Skeletal muscle cell (primary cell): ENCODE measurements around the gene KSR2.
"Not testable (repeated sequence)": the region's sequence is repeated elsewhere in the genome, so short reads cannot be mapped to it uniquely, and the experiment has no call there.

Source experiments
- DNase-seq: peaks from one replicate; pipeline ENCODE4 v3.0.0-alpha.2; 2010; ENCODE audit warnings: low read depth
- H3K4me3 ChIP-seq: 2 replicates; pipeline ENCODE4 v1.5.1; 2011; ENCODE audit warnings: low read depth, mild to moderate bottlenecking, control low read depth, low read length, moderate library complexity

The KSR2 gene

GRCh38 chr12:117790948-117791347, 177.8 kb downstream of the KSR2 start:
- no peak for DNase-seq
- H3K4me3 ChIP-seq: no peak overlapping the region

GRCh38 chr12:117790198-117790597, 178.6 kb downstream of the KSR2 start:
- no peak for DNase-seq
- H3K4me3 ChIP-seq: no peak overlapping the region

GRCh38 chr12:117789195-117789912, 179.4 kb downstream of the KSR2 start:
- DNase-seq: no peak
- H3K4me3 ChIP-seq: no peak overlapping the region

- no peak for DNase-seq
Measured at GRCh38 chr12:117778656-117779055, 190.1 kb downstream of the KSR2 start.

GRCh38 chr12:117774941-117775775, 193.6 kb downstream of the KSR2 start:
- H3K4me3 ChIP-seq: no peak overlapping the region
- no peak for DNase-seq

More at GRCh38 chr12:117778656-117779055, 190.1 kb downstream of the KSR2 start:
- no peak overlapping the region for H3K4me3 ChIP-seq

- no peak for DNase-seq
- no peak overlapping the region for H3K4me3 ChIP-seq
Measured at GRCh38 chr12:117768860-117769259, 199.9 kb downstream of the KSR2 start.

GRCh38 chr12:117766008-117766407, 202.8 kb downstream of the KSR2 start:
- no peak overlapping the region for H3K4me3 ChIP-seq

GRCh38 chr12:117762143-117762542, 206.6 kb downstream of the KSR2 start:
- DNase-seq: no peak
- no peak overlapping the region for H3K4me3 ChIP-seq

More at GRCh38 chr12:117766008-117766407, 202.8 kb downstream of the KSR2 start:
- no peak for DNase-seq

GRCh38 chr12:117761528-117762100, 207.2 kb downstream of the KSR2 start:
- H3K4me3 ChIP-seq: no peak overlapping the region
- DNase-seq: no peak

GRCh38 chr12:117760990-117761389, 207.8 kb downstream of the KSR2 start:
- DNase-seq: no peak
- no peak overlapping the region for H3K4me3 ChIP-seq

- DNase-seq: no peak
- H3K4me3 ChIP-seq: no peak overlapping the region
Measured at GRCh38 chr12:117750657-117751056, 218.1 kb downstream of the KSR2 start.

GRCh38 chr12:117749431-117749830, 219.4 kb downstream of the KSR2 start:
- DNase-seq: no peak
- no peak overlapping the region for H3K4me3 ChIP-seq

- H3K4me3 ChIP-seq, DNase-seq: not testable (repeated sequence)
Measured at GRCh38 chr12:117746358-117746757, 222.4 kb downstream of the KSR2 start.

GRCh38 chr12:117744418-117744817, 224.4 kb downstream of the KSR2 start:
- no peak for DNase-seq
- no peak overlapping the region for H3K4me3 ChIP-seq

- DNase-seq: no peak
Measured at GRCh38 chr12:117743761-117744160, 225.0 kb downstream of the KSR2 start.

GRCh38 chr12:117742721-117743120, 226.1 kb downstream of the KSR2 start:
- no peak for DNase-seq

More at GRCh38 chr12:117743761-117744160, 225.0 kb downstream of the KSR2 start:
- no peak overlapping the region for H3K4me3 ChIP-seq

GRCh38 chr12:117738233-117738632, 230.6 kb downstream of the KSR2 start:
- H3K4me3 ChIP-seq: no peak overlapping the region
- DNase-seq: no peak

More at GRCh38 chr12:117742721-117743120, 226.1 kb downstream of the KSR2 start:
- no peak overlapping the region for H3K4me3 ChIP-seq

- no peak overlapping the region for H3K4me3 ChIP-seq
- no peak for DNase-seq
Measured at GRCh38 chr12:117733549-117733805, 235.3 kb downstream of the KSR2 start.

GRCh38 chr12:117732761-117733548, 235.8 kb downstream of the KSR2 start:
- DNase-seq: no peak
- H3K4me3 ChIP-seq: no peak overlapping the region

- not testable (repeated sequence) for H3K4me3 ChIP-seq, DNase-seq
Measured at GRCh38 chr12:117731131-117731530, 237.7 kb downstream of the KSR2 start.
